ENCODE results near the gene RNF167. TPM values are rescaled to one million over a fixed set of nuclear protein-coding genes. Genes with fewer than 3 reads are reported as not detected.
"Not testable (repeated sequence)": the region's sequence is repeated elsewhere in the genome, so short reads cannot be mapped to it uniquely, and the experiment has no call there.

Gene RNF167
- total and polyA plus RNA-seq, 2 donors (not counting 3 experiments of a cell fraction or from before 2014, with no cell fraction given): 60.2 to 87.6 TPM

DNA sequence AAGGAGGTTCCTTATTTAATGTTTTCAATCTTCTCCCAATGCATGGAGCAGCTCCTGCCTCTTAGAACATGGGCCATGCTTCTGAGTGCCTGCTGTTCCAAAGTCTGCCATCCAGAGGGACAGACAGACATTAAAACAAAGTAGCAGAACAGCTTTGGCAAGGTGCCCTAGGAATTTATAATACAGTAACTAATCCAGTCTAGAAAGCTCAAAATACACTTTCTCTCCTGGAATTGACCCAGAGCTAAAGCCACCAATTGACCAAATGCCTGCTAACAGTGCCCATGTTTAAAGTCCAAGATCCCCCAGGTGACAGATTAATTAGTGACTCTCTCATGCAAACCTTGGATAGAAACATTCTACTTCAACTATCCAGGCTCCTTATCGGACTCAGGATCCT lies 26.1 kb upstream of the RNF167 start:
- Histone ChIP-seq H3K27me3 (ENCODE audit: control insufficient read depth in 2 of 2, insufficient read depth in 2 of 2, low read length in 2 of 2) (no peaks in the 10 kb centered on the region), H3K9me3 (replicated peaks; ENCODE audit: control insufficient read depth, insufficient read depth, low read length) (no peaks in the 10 kb centered on the region), H3K9me1 (replicated peaks; ENCODE audit: control insufficient read depth, extremely low read depth, insufficient read depth, low read length) (no peaks in the 10 kb centered on the region), H4K20me1 (replicated peaks; ENCODE audit: control insufficient read depth, extremely low read depth, insufficient read depth, low read length) (no peaks in the 10 kb centered on the region), H2AFZ (ENCODE audit: low read depth, low read length) (no peak overlapping the region), H3K36me3 (ENCODE audit: control insufficient read depth in 2 of 2, extremely low read depth in 1 of 2, insufficient read depth in 2 of 2, low read length in 2 of 2) (no peaks in the 10 kb centered on the region), H3K4me3 (replicated peaks in 1 of 3; ENCODE audit: insufficient read depth in 1 of 3, low read depth in 1 of 3, low read length in 3 of 3) (no peak overlapping the region), H3K4me2 (ENCODE audit: insufficient read depth, low read length) (no peak overlapping the region), H3K4me1 (ENCODE audit: control insufficient read depth, extremely low read depth, insufficient read depth, low read length) (no peaks in the 10 kb centered on the region), H3K79me2 (ENCODE audit: control insufficient read depth, insufficient read depth, low read length) (no peaks in the 10 kb centered on the region), H3K9ac (replicated peaks; ENCODE audit: extremely low read depth, insufficient read depth, low read length) (no peak overlapping the region), H3K27ac (ENCODE audit: insufficient read depth, low read depth, low read length) (no peak overlapping the region)
- ChIA-PET CTCF (interaction anchor here (0.7 to 2.6 kb wide), 4 partner anchors 11 to 73 kb away, joined by 3 to 11 read pairs (median 5); partner anchors contain the start of genes CAMTA2, CHRNE, RNF167 and SLC25A11), POLR2A (interaction anchor here (0.7 kb wide), 1 partner anchor 1511 kb away, joined by 3 read pairs; no protein-coding TSS in a partner anchor)
- intact Hi-C loops (cut with micrococcal nuclease) (no loop called here), dilution Hi-C loops (cut with MboI; ENCODE audit: extremely low pct_ligation_motif_present, low sequenced_read_pairs) (no loop called here)
- DNase-seq (ENCODE audit: low read depth, low spot score): no peak
- TF ChIP-seq EZH2 (IDR thresholded peaks at IDR 0.05; ENCODE audit: borderline replicate concordance, low read depth, low read length, severe bottlenecking) (no peak), POLR2AphosphoS5 (IDR thresholded peaks at IDR 0.05; ENCODE audit: insufficient read depth, low read depth, low read length) (no peak), JUN (IDR thresholded peaks at IDR 0.05; ENCODE audit: borderline replicate concordance, insufficient read depth, insufficient read length, low read depth) (no peak), POLR2A (IDR thresholded peaks at IDR 0.05; ENCODE audit: low read depth, low read length) (no peak), MYC (IDR thresholded peaks at IDR 0.05; ENCODE audit: low read depth, low read length) (no peak), FOS (IDR thresholded peaks at IDR 0.05; ENCODE audit: borderline replicate concordance, insufficient read depth, low read length) (no peak), GATA2 (IDR thresholded peaks at IDR 0.05; ENCODE audit: insufficient read depth, insufficient read length, low read depth, low read length) (no peak)
- TF ChIP-seq, protein P1, sequence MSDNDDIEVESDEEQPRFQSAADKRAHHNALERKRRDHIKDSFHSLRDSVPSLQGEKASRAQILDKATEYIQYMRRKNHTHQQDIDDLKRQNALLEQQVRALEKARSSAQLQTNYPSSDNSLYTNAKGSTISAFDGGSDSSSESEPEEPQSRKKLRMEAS (IDR thresholded peaks at IDR 0.05; ENCODE audit: insufficient read depth, insufficient read length): no peak
- TF ChIP-seq, protein P2, sequence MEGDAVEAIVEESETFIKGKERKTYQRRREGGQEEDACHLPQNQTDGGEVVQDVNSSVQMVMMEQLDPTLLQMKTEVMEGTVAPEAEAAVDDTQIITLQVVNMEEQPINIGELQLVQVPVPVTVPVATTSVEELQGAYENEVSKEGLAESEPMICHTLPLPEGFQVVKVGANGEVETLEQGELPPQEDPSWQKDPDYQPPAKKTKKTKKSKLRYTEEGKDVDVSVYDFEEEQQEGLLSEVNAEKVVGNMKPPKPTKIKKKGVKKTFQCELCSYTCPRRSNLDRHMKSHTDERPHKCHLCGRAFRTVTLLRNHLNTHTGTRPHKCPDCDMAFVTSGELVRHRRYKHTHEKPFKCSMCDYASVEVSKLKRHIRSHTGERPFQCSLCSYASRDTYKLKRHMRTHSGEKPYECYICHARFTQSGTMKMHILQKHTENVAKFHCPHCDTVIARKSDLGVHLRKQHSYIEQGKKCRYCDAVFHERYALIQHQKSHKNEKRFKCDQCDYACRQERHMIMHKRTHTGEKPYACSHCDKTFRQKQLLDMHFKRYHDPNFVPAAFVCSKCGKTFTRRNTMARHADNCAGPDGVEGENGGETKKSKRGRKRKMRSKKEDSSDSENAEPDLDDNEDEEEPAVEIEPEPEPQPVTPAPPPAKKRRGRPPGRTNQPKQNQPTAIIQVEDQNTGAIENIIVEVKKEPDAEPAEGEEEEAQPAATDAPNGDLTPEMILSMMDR (IDR thresholded peaks at IDR 0.05; ENCODE audit: extremely low read depth in 1 of 2, insufficient read depth in 1 of 2, low read depth in 1 of 2, low read length in 2 of 2): no peak
- no TSS peak for BruUV-seq (replicated peaks)
- no peak for FAIRE-seq

DNA sequence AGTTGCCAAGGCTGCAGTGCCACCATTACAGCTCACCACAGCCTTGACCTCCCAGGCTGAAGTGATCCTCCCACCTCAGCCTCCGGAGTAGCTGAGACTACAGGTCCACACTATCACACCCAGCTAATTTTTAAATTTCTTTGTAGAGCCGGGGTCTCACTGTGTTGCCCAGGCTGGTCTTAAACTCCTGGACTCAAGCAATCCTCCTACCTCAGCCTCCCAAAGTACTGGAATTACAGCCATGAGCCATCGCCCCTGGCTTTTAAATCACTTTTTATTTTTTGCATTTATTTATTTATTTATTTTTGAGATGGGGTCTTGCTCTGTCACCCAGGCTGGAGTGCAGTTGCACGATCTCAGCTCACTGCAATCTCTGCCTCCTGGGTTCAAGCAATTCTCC lies 25.5 kb upstream of the RNF167 start:
- H3K9ac ChIP-seq (replicated peaks; ENCODE audit: extremely low read depth, insufficient read depth, low read length); H3K79me2 ChIP-seq (ENCODE audit: control insufficient read depth, insufficient read depth, low read length); DNase-seq (ENCODE audit: low read depth, low spot score); H3K9me3 ChIP-seq (replicated peaks; ENCODE audit: control insufficient read depth, insufficient read depth, low read length); dilution Hi-C loops (cut with MboI; ENCODE audit: extremely low pct_ligation_motif_present, low sequenced_read_pairs); H3K27me3 ChIP-seq (ENCODE audit: control insufficient read depth in 2 of 2, insufficient read depth in 2 of 2, low read length in 2 of 2); H3K4me2 ChIP-seq (ENCODE audit: insufficient read depth, low read length); FAIRE-seq; intact Hi-C loops (cut with micrococcal nuclease); BruUV-seq (replicated peaks); H4K20me1 ChIP-seq (replicated peaks; ENCODE audit: control insufficient read depth, extremely low read depth, insufficient read depth, low read length); H3K36me3 ChIP-seq (ENCODE audit: control insufficient read depth in 2 of 2, extremely low read depth in 1 of 2, insufficient read depth in 2 of 2, low read length in 2 of 2); H3K4me3 ChIP-seq (replicated peaks in 1 of 3; ENCODE audit: insufficient read depth in 1 of 3, low read depth in 1 of 3, low read length in 3 of 3); H3K9me1 ChIP-seq (replicated peaks; ENCODE audit: control insufficient read depth, extremely low read depth, insufficient read depth, low read length); H3K4me1 ChIP-seq (ENCODE audit: control insufficient read depth, extremely low read depth, insufficient read depth, low read length); H3K27ac ChIP-seq (ENCODE audit: insufficient read depth, low read depth, low read length); H2AFZ ChIP-seq (ENCODE audit: low read depth, low read length): not testable (repeated sequence)
- CTCF ChIA-PET: interaction anchor here (0.7 to 2.6 kb wide), 3 partner anchors 11 to 73 kb away, joined by 3 to 11 read pairs (median 6); partner anchors contain the start of genes CAMTA2, CHRNE, RNF167 and SLC25A11
- POLR2A ChIA-PET: interaction anchor here (0.7 kb wide), 1 partner anchor 1511 kb away, joined by 3 read pairs; no protein-coding TSS in a partner anchor

Measured in endothelial cell of umbilical vein (primary cell).